Keratinocyte (primary cell): ENCODE results near the gene KCNG3. TPM values are rescaled to one million over a fixed set of nuclear protein-coding genes. Genes with fewer than 3 reads are reported as not detected.

Experiments used
- DNase-seq: peaks from one replicate; pipeline ENCODE4 v3.0.0-alpha.2; 2011; ENCODE audit warnings: low read depth, missing footprints, low spot score
- FAIRE-seq: peaks from 2 replicates; lab custom pipeline; 2011; peaks lifted over from hg19 to GRCh38; lab: Jason Lieb, UNC
- H2AFZ ChIP-seq: 2 replicates; pipeline ENCODE4 v1.6.0; 2012; ENCODE audit warnings: low read length, control low read depth, inconsistent platforms; ENCODE audit not compliant: control insufficient read depth
- H3K27ac ChIP-seq: 2 replicates; pipeline ENCODE4 v1.5.1; 2011; ENCODE audit warnings: low read length; ENCODE audit not compliant: control insufficient read depth, insufficient read depth
- H3K27me3 ChIP-seq: 3 replicates; pipeline ENCODE4 v1.6.0; 2011; ENCODE audit warnings: low read length; ENCODE audit not compliant: control insufficient read depth, insufficient read depth; ENCODE audit errors: extremely low read depth
- H3K36me3 ChIP-seq, 2 experiments: 2 replicates in 1 of 2; 3 replicates in 1 of 2; pipeline ENCODE4 v1.5.1; 2011; ENCODE audit warnings: low read length in 2 of 2, mild to moderate bottlenecking in 1 of 2; ENCODE audit not compliant: control insufficient read depth in 2 of 2, insufficient read depth in 2 of 2; ENCODE audit errors: extremely low read depth in 1 of 2
- H3K4me1 ChIP-seq: 3 replicates; pipeline ENCODE4 v1.5.1; 2011; ENCODE audit warnings: low read length; ENCODE audit not compliant: control insufficient read depth, insufficient read depth; ENCODE audit errors: extremely low read depth
- H3K4me2 ChIP-seq: 3 replicates; pipeline ENCODE4 v1.6.0; 2011; ENCODE audit warnings: low read depth, low read length; ENCODE audit not compliant: control insufficient read depth, insufficient read depth; ENCODE audit errors: extremely low read depth
- H3K4me3 ChIP-seq, 3 experiments: fragments of 200-600 bp in 1 of 3; sonication (generic) in 1 of 3; 2 replicates in 2 of 3; 3 replicates in 1 of 3; pipeline ENCODE4 v1.5.1; 2011 to 2016; ENCODE audit warnings: low read length in 3 of 3, mild to moderate bottlenecking in 3 of 3, control low read depth in 2 of 3, inconsistent platforms in 1 of 3, low read depth in 1 of 3, mixed read lengths in 1 of 3, mixed run types in 1 of 3, moderate library complexity in 1 of 3; ENCODE audit not compliant: control insufficient read depth in 2 of 3, insufficient read depth in 2 of 3; ENCODE audit errors: extremely low read depth in 1 of 3
- H3K79me2 ChIP-seq: 2 replicates; pipeline ENCODE4 v1.6.0; 2012; ENCODE audit warnings: low read length; ENCODE audit not compliant: control insufficient read depth, insufficient read depth
- H3K9ac ChIP-seq: 3 replicates; pipeline ENCODE4 v1.6.0; 2011; ENCODE audit warnings: low read length; ENCODE audit not compliant: control insufficient read depth, insufficient read depth; ENCODE audit errors: extremely low read depth
- H3K9me1 ChIP-seq: 3 replicates; pipeline ENCODE4 v1.6.0; 2011; ENCODE audit warnings: low read length; ENCODE audit not compliant: control insufficient read depth, insufficient read depth; ENCODE audit errors: extremely low read depth
- H3K9me3 ChIP-seq: 2 replicates; pipeline ENCODE4 v1.5.1; 2012; ENCODE audit warnings: low read depth, low read length; ENCODE audit not compliant: control insufficient read depth
- H4K20me1 ChIP-seq: 3 replicates; pipeline ENCODE4 v1.6.0; 2011; ENCODE audit warnings: low read length; ENCODE audit not compliant: control insufficient read depth, insufficient read depth; ENCODE audit errors: extremely low read depth
- EZH2 ChIP-seq: IDR thresholded peaks from one replicate; pipeline ENCODE4 v1.6.1; 2012; ENCODE audit warnings: inconsistent platforms, mild to moderate bottlenecking, low read length, moderate library complexity
- dilution Hi-C: fragments of 300-500 bp; cut with MboI; formaldehyde crosslinking; loops from one replicate; pipeline ENCODE4 v1.7.0; 2020; ENCODE audit warnings: low sequenced_read_pairs; ENCODE audit not compliant: extremely low pct_ligation_motif_present
- polyA plus RNA-seq, 5 experiments: library from polyadenylated mRNA; depleted of rRNA in 3 of 5; stranded (reverse) in 3 of 5; stranded (forward) in 1 of 5; unstranded in 1 of 5; fragments of >200 nt; gene quantifications; 1 replicate in 1 of 5; 2 replicates in 3 of 5; 3 replicates in 1 of 5; pipeline versions ENCODE4 v1.2.1 to v1.2.3, GENCODE V29; 2011 to 2012; ENCODE audit warnings: missing spikeins in 2 of 5, low read depth in 1 of 5, low replicate concordance in 1 of 5
- TF ChIP-seq, protein P1 (sequence below), 3 experiments: IDR thresholded peaks in 1 of 3; conservative IDR thresholded peaks in 1 of 3; optimal IDR thresholded peaks in 1 of 3; 2 replicates in 2 of 3; 3 replicates in 1 of 3; pipeline versions ENCODE3 to v1.5.1; 2011; ENCODE audit warnings: low read length in 3 of 3, mild to moderate bottlenecking in 3 of 3, moderate library complexity in 2 of 3, control low read depth in 1 of 3, inconsistent platforms in 1 of 3; ENCODE audit not compliant: insufficient read depth in 2 of 3; ENCODE audit errors: extremely low read depth in 1 of 3

The KCNG3 gene
- polyA plus RNA-seq, 1 donor (not counting 4 experiments of a cell fraction or from before 2014, with no cell fraction given) = not detected

DNA sequence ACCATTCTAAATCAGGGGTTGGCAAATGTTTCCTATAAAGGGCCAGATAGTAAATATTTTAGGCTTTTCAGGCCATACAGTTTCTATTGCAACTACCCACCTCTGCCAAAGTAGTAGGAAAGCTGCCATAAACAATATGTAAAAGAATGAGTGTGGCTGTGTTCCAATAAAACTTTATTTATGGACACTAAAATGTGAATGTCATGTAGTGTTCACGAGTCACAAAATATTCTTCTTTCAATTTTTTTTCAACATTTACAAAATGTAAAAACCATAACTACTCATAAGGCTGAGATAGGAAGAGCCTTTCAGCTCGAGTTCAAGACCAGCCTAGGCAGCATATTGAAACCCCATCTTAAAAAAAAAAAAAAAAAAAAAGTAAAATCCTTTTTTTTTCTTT, 13.4 kb downstream of the KCNG3 start:
- no peak for DNase-seq
- H3K79me2 ChIP-seq = no peaks in the 10 kb centered on the region
- no peaks in the 10 kb centered on the region for H3K9me1 ChIP-seq

DNA sequence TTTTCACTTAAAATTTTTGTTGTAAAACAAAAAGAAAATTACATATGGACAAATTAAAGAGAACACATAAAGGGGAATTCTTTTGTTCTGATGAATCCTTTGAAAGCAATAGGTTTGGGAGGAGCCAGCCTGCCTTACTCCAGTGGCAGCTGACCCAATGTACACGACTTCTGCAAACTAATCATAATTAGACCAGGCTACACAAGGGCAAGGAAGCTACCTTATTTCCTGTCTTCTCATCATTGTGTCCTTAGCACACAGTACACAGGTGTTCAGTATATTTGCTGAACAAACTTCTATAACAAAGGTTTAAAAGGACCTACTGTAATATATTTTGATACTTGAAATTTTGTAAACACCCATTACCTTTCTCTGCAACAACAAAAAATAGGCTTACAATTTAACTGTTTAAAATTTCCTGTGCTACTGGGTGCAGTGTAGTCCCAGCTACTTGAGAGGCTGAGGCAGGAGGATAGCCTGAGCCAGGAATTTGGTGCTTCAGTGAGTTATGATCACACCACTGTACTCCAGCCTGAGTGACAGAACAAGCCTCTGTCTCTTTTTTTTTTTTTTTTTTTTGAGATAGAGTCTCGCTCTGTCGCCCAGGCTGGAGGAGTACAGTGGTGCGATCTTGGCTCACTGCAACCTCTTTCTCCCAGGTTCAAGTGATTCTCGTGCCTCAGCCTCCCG, 18.9 kb downstream of the KCNG3 start:
- no peaks in the 10 kb centered on the region for H3K9me3 ChIP-seq
- no peak overlapping the region for H3K9ac ChIP-seq
- H3K4me1 ChIP-seq = no peaks in the 10 kb centered on the region
- no peak overlapping the region for H3K4me2 ChIP-seq
- dilution Hi-C loops = no loop called here
- H3K9me1 ChIP-seq = no peaks in the 10 kb centered on the region
- H3K36me3 ChIP-seq = no peaks in the 10 kb centered on the region
- TF ChIP-seq EZH2 = no peak
- TF ChIP-seq, protein P1, sequence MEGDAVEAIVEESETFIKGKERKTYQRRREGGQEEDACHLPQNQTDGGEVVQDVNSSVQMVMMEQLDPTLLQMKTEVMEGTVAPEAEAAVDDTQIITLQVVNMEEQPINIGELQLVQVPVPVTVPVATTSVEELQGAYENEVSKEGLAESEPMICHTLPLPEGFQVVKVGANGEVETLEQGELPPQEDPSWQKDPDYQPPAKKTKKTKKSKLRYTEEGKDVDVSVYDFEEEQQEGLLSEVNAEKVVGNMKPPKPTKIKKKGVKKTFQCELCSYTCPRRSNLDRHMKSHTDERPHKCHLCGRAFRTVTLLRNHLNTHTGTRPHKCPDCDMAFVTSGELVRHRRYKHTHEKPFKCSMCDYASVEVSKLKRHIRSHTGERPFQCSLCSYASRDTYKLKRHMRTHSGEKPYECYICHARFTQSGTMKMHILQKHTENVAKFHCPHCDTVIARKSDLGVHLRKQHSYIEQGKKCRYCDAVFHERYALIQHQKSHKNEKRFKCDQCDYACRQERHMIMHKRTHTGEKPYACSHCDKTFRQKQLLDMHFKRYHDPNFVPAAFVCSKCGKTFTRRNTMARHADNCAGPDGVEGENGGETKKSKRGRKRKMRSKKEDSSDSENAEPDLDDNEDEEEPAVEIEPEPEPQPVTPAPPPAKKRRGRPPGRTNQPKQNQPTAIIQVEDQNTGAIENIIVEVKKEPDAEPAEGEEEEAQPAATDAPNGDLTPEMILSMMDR (optimal IDR thresholded peaks at IDR 0.05 in 1 of 3, IDR thresholded peaks at IDR 0.05 in 1 of 3, conservative IDR thresholded peaks at IDR 0.05 in 1 of 3; ENCODE audit: extremely low read depth in 1 of 3, insufficient read depth in 2 of 3, low read length in 3 of 3) = no peak
- no peak overlapping the region for H3K27ac ChIP-seq
- no peak for FAIRE-seq
- no peak for DNase-seq
- no peak overlapping the region for H2AFZ ChIP-seq
- no peaks in the 10 kb centered on the region for H3K27me3 ChIP-seq
- no peaks in the 10 kb centered on the region for H3K79me2 ChIP-seq
- no peak overlapping the region for H3K4me3 ChIP-seq
- no peaks in the 10 kb centered on the region for H4K20me1 ChIP-seq

More for the DNA sequence above, 13.4 kb downstream of the KCNG3 start:
- H3K27me3 ChIP-seq = no peaks in the 10 kb centered on the region
- no peaks in the 10 kb centered on the region for H3K9me3 ChIP-seq
- no peak overlapping the region for H2AFZ ChIP-seq
- H3K4me2 ChIP-seq = no peak overlapping the region
- no peak overlapping the region for H3K9ac ChIP-seq
- FAIRE-seq = no peak
- no peak overlapping the region for H3K27ac ChIP-seq
- no peaks in the 10 kb centered on the region for H3K4me1 ChIP-seq
- no peak overlapping the region for H3K4me3 ChIP-seq
- TF ChIP-seq, protein P1 (optimal IDR thresholded peaks at IDR 0.05 in 1 of 3, IDR thresholded peaks at IDR 0.05 in 1 of 3, conservative IDR thresholded peaks at IDR 0.05 in 1 of 3; ENCODE audit: extremely low read depth in 1 of 3, insufficient read depth in 2 of 3, low read length in 3 of 3) = no peak
- no peak for TF ChIP-seq EZH2
- H3K36me3 ChIP-seq = no peaks in the 10 kb centered on the region
- H4K20me1 ChIP-seq = no peaks in the 10 kb centered on the region
- dilution Hi-C loops = no loop called here
